ENCODE results near the gene LGALS3BP.

- TF ChIP-seq, protein P1, sequence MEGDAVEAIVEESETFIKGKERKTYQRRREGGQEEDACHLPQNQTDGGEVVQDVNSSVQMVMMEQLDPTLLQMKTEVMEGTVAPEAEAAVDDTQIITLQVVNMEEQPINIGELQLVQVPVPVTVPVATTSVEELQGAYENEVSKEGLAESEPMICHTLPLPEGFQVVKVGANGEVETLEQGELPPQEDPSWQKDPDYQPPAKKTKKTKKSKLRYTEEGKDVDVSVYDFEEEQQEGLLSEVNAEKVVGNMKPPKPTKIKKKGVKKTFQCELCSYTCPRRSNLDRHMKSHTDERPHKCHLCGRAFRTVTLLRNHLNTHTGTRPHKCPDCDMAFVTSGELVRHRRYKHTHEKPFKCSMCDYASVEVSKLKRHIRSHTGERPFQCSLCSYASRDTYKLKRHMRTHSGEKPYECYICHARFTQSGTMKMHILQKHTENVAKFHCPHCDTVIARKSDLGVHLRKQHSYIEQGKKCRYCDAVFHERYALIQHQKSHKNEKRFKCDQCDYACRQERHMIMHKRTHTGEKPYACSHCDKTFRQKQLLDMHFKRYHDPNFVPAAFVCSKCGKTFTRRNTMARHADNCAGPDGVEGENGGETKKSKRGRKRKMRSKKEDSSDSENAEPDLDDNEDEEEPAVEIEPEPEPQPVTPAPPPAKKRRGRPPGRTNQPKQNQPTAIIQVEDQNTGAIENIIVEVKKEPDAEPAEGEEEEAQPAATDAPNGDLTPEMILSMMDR (IDR thresholded peaks at IDR 0.05; ENCODE audit: low read depth, low read length, missing input control): no peak
- no peak for TF ChIP-seq MAX (IDR thresholded peaks at IDR 0.05)
- TF ChIP-seq JUND (IDR thresholded peaks at IDR 0.05): no peak
- no peak for TF ChIP-seq REST (IDR thresholded peaks at IDR 0.05)
- no peak for TF ChIP-seq ATF3 (IDR thresholded peaks at IDR 0.05)
- TF ChIP-seq HNF4G (IDR thresholded peaks at IDR 0.05): no peak
- TF ChIP-seq FOXA1 (IDR thresholded peaks at IDR 0.05): no peak
- TF ChIP-seq RAD21 (IDR thresholded peaks at IDR 0.05): no peak
- no peak for TF ChIP-seq GABPA (IDR thresholded peaks at IDR 0.05 in 1 of 2, conservative IDR thresholded peaks at IDR 0.05 in 1 of 2)
- no peak for TF ChIP-seq YY1 (IDR thresholded peaks at IDR 0.05)
- no peak for TF ChIP-seq RXRA (IDR thresholded peaks at IDR 0.05)
- TF ChIP-seq ZBTB33 (IDR thresholded peaks at IDR 0.05): no peak
Observed at GRCh38 chr17:78953356-78954350, 26.1 kb downstream of the LGALS3BP start.
